ENCODE measurements around the gene KLC1.

DNA sequence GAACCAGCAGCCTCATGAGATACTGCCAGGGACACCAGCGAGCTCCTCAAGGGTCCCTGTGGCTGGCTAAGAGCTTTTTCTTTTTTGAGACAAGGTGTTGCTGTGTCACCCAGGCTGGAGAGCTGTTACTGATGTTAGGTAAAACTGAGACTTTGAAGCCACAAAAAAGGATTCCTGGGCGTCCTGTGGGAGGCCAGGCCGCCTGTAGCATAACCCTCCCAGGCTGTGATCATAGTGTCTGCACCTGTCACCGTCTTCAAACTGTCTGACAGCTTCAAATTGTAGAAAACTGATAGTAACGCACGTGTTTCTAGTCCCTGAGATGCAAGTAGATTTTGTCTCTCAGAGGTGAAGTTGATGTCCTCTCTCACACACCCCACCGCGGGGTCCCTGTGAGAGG lies 90.7 kb downstream of the KLC1 start:
- TF ChIP-seq POLR2AphosphoS5 (IDR thresholded peaks at IDR 0.05) (no peak), POLR2A (IDR thresholded peaks at IDR 0.05) (no peak)

Measured in transverse colon (tissue), 3 donors.